ENCODE measurements around the gene ANKIB1. TPM values are rescaled to one million over a fixed set of nuclear protein-coding genes. Genes with fewer than 3 reads are reported as not detected.

ANKIB1 gene
- polyA plus RNA-seq, 1 of the 3 experiments (the other 2 are of a cell fraction) = 24.6 TPM

GRCh38 chr7:92319243-92319642 is 73.5 kb downstream of the ANKIB1 start (continued):
- TF ChIP-seq, protein P1, sequence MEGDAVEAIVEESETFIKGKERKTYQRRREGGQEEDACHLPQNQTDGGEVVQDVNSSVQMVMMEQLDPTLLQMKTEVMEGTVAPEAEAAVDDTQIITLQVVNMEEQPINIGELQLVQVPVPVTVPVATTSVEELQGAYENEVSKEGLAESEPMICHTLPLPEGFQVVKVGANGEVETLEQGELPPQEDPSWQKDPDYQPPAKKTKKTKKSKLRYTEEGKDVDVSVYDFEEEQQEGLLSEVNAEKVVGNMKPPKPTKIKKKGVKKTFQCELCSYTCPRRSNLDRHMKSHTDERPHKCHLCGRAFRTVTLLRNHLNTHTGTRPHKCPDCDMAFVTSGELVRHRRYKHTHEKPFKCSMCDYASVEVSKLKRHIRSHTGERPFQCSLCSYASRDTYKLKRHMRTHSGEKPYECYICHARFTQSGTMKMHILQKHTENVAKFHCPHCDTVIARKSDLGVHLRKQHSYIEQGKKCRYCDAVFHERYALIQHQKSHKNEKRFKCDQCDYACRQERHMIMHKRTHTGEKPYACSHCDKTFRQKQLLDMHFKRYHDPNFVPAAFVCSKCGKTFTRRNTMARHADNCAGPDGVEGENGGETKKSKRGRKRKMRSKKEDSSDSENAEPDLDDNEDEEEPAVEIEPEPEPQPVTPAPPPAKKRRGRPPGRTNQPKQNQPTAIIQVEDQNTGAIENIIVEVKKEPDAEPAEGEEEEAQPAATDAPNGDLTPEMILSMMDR (IDR thresholded peaks at IDR 0.05) = no peak
- TF ChIP-seq, protein P2, sequence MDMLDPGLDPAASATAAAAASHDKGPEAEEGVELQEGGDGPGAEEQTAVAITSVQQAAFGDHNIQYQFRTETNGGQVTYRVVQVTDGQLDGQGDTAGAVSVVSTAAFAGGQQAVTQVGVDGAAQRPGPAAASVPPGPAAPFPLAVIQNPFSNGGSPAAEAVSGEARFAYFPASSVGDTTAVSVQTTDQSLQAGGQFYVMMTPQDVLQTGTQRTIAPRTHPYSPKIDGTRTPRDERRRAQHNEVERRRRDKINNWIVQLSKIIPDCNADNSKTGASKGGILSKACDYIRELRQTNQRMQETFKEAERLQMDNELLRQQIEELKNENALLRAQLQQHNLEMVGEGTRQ (IDR thresholded peaks at IDR 0.05; ENCODE audit: borderline replicate concordance, low read depth, low read length) = no peak
- no peak for TF ChIP-seq EZH2phosphoT487 (IDR thresholded peaks at IDR 0.05; ENCODE audit: borderline replicate concordance, low read depth)
- TF ChIP-seq NRF1 (IDR thresholded peaks at IDR 0.05; ENCODE audit: low read depth, low read length) = no peak
- no peak for TF ChIP-seq JUND (IDR thresholded peaks at IDR 0.05)
- no peak for TF ChIP-seq TAF1 (IDR thresholded peaks at IDR 0.05; ENCODE audit: borderline replicate concordance, low read depth, low read length)

DNA sequence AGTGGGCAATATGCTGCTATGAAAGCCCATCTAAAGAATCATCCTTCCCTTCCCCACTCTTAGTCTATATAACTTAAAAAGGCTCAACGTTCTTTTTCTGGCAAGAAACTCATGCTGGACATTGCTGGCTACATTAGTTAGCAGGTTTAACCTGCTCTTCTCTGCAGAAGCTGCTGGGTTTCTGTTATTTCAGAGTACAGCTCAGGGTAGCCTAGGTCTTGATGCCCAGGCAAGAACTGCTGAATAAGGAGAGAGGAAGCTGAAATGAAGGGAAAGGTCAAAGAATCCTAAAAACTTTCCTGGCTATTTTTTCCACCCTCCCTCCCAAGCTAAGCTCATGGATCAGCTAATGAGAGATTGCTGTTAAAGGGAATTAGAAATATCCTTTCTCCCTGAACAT is 79.4 kb downstream of the ANKIB1 start:
- no peak for TF ChIP-seq TEAD4 (IDR thresholded peaks at IDR 0.05; ENCODE audit: borderline replicate concordance, insufficient read depth)
- TF ChIP-seq, protein P3, sequence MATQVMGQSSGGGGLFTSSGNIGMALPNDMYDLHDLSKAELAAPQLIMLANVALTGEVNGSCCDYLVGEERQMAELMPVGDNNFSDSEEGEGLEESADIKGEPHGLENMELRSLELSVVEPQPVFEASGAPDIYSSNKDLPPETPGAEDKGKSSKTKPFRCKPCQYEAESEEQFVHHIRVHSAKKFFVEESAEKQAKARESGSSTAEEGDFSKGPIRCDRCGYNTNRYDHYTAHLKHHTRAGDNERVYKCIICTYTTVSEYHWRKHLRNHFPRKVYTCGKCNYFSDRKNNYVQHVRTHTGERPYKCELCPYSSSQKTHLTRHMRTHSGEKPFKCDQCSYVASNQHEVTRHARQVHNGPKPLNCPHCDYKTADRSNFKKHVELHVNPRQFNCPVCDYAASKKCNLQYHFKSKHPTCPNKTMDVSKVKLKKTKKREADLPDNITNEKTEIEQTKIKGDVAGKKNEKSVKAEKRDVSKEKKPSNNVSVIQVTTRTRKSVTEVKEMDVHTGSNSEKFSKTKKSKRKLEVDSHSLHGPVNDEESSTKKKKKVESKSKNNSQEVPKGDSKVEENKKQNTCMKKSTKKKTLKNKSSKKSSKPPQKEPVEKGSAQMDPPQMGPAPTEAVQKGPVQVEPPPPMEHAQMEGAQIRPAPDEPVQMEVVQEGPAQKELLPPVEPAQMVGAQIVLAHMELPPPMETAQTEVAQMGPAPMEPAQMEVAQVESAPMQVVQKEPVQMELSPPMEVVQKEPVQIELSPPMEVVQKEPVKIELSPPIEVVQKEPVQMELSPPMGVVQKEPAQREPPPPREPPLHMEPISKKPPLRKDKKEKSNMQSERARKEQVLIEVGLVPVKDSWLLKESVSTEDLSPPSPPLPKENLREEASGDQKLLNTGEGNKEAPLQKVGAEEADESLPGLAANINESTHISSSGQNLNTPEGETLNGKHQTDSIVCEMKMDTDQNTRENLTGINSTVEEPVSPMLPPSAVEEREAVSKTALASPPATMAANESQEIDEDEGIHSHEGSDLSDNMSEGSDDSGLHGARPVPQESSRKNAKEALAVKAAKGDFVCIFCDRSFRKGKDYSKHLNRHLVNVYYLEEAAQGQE (IDR thresholded peaks at IDR 0.05; ENCODE audit: low read depth, low read length) = no peak
- no peak for TF ChIP-seq SIN3A (IDR thresholded peaks at IDR 0.05; ENCODE audit: borderline replicate concordance, low read depth, low read length)
- no peak for TF ChIP-seq USF1 (IDR thresholded peaks at IDR 0.05; ENCODE audit: borderline replicate concordance, low read depth)
- no peak for TF ChIP-seq RFX5 (IDR thresholded peaks at IDR 0.05; ENCODE audit: low read length)
- TF ChIP-seq EZH2phosphoT487 (IDR thresholded peaks at IDR 0.05; ENCODE audit: borderline replicate concordance, low read depth) = no peak
- no peak for TF ChIP-seq MXI1 (IDR thresholded peaks at IDR 0.05; ENCODE audit: low read depth, low read length)
- TF ChIP-seq, protein P4, sequence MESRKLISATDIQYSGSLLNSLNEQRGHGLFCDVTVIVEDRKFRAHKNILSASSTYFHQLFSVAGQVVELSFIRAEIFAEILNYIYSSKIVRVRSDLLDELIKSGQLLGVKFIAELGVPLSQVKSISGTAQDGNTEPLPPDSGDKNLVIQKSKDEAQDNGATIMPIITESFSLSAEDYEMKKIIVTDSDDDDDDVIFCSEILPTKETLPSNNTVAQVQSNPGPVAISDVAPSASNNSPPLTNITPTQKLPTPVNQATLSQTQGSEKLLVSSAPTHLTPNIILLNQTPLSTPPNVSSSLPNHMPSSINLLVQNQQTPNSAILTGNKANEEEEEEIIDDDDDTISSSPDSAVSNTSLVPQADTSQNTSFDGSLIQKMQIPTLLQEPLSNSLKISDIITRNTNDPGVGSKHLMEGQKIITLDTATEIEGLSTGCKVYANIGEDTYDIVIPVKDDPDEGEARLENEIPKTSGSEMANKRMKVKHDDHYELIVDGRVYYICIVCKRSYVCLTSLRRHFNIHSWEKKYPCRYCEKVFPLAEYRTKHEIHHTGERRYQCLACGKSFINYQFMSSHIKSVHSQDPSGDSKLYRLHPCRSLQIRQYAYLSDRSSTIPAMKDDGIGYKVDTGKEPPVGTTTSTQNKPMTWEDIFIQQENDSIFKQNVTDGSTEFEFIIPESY (IDR thresholded peaks at IDR 0.05; ENCODE audit: borderline replicate concordance, low read depth) = no peak
- no peak for TF ChIP-seq FOXJ3 (CRISPR knock-in tag; IDR thresholded peaks at IDR 0.05)
- no peak for TF ChIP-seq JUND (IDR thresholded peaks at IDR 0.05)
- TF ChIP-seq ELF1 (IDR thresholded peaks at IDR 0.05) = no peak
- no peak for TF ChIP-seq TAF1 (IDR thresholded peaks at IDR 0.05; ENCODE audit: borderline replicate concordance, low read depth, low read length)
- no peak overlapping the region; a peak in 1 of 4 replicates for H3K27ac ChIP-seq (ENCODE audit: low read depth in 2 of 2, low read length in 1 of 2)
- no peak overlapping the region for H3K4me2 ChIP-seq
- H3K36me3 ChIP-seq (replicated peaks in 1 of 2; ENCODE audit: control insufficient read depth in 1 of 2, insufficient read depth in 2 of 2, low read length in 1 of 2) = peaks cover 55 to 63% of the 10 kb centered on the region in 2 experiments
- no peaks in the 10 kb centered on the region for H4K20me1 ChIP-seq (ENCODE audit: insufficient read depth)
- peaks cover 4% of the 10 kb centered on the region for H3F3A ChIP-seq (replicated peaks; ENCODE audit: insufficient read depth)
- DNase-seq = no peak
- H3K4me1 ChIP-seq (ENCODE audit: control insufficient read depth in 1 of 2, insufficient read depth in 2 of 2, low read depth in 1 of 2, low read length in 1 of 2) = no peaks in the 10 kb centered on the region; a peak in 2 of 4 replicates
- 47% methylated on average over 1 of the region's 1 CpG for WGBS (ENCODE audit: low lambda C conversion rate)
- H3K79me2 ChIP-seq (ENCODE audit: insufficient read depth) = no peaks in the 10 kb centered on the region
- POLR2A ChIA-PET = no interaction called here
- no peaks in the 10 kb centered on the region for H3K27me3 ChIP-seq (ENCODE audit: insufficient read depth)
- no peak overlapping the region for H3K9ac ChIP-seq
- no peak overlapping the region for H2AFZ ChIP-seq (ENCODE audit: low read depth)
- H3K4me3 ChIP-seq (ENCODE audit: low read depth in 2 of 2, low read length in 1 of 2) = no peak overlapping the region
- no peaks in the 10 kb centered on the region for H3K9me2 ChIP-seq
- H3K9me3 ChIP-seq = no peaks in the 10 kb centered on the region; the same call in 1 of the 2 replicates
- CTCF ChIA-PET = no interaction called here
